SK-N-SH (cell line): ENCODE measurements around the gene UPB1.

Source experiments
- CHD2 ChIP-seq: fragments of 150-350 bp; IDR thresholded peaks from 2 replicates; pipeline ENCODE4 v1.6.1; 2018; ENCODE audit warnings: low read length; ENCODE audit not compliant: partially characterized antibody
- CTCF ChIP-seq: fragments of 200-600 bp; sonication (generic); IDR thresholded peaks from 2 replicates; pipeline ENCODE4 v1.6.1; 2017; ENCODE audit warnings: antibody characterized with exemption, mild to moderate bottlenecking, moderate library complexity
- EP300 ChIP-seq, 2 experiments: IDR thresholded peaks; 2 replicates each; pipeline versions ENCODE4 v1.4.0 to v1.6.1; 2012; ENCODE audit warnings: borderline replicate concordance in 1 of 2, low read depth in 1 of 2, low read length in 1 of 2
- PBX3 ChIP-seq: IDR thresholded peaks from 2 replicates; pipeline ENCODE4; 2012
- RAD21 ChIP-seq: IDR thresholded peaks from 2 replicates; pipeline ENCODE4 v1.6.1; 2012; ENCODE audit warnings: mild to moderate bottlenecking, low read length
- RXRA ChIP-seq: IDR thresholded peaks from 2 replicates; pipeline ENCODE4 v1.4.0; 2012; ENCODE audit warnings: low read depth, mild to moderate bottlenecking, borderline replicate concordance
- TAF1 ChIP-seq: IDR thresholded peaks from 2 replicates; pipeline ENCODE4 v1.6.1; 2012; ENCODE audit warnings: low read depth, mild to moderate bottlenecking, low read length, moderate library complexity, borderline replicate concordance

- TF ChIP-seq CTCF (no peak), PBX3 (no peak), RXRA (no peak), CHD2 (no peak), RAD21 (no peak), EP300 (IDR thresholded peaks at IDR 0.05; ENCODE audit: borderline replicate concordance in 1 of 2, low read depth in 1 of 2, low read length in 1 of 2) (no peak), TAF1 (no peak)
Measured at GRCh38 chr22:24543185-24543601, 48.1 kb downstream of the UPB1 start.
